Stimulated activated CD8-positive, alpha-beta memory T cell treated with anti-CD3 and anti-CD28 coated beads, Interleukin-15, amount 100 ng/mL, for 24 hours (primary cell): ENCODE results near the gene POLR2B.
A peak's percentile ranks its signal among the peaks of the same experiment; 100 is the strongest.
"Not testable (repeated sequence)": the region's sequence is repeated elsewhere in the genome, so short reads cannot be mapped to it uniquely, and the experiment has no call there.

ENCODE experiments used
- DNase-seq: peaks from one replicate; pipeline ENCODE4 v3.0.0-alpha.2; 2020; ENCODE audit warnings: low read depth

Gene POLR2B

DNA sequence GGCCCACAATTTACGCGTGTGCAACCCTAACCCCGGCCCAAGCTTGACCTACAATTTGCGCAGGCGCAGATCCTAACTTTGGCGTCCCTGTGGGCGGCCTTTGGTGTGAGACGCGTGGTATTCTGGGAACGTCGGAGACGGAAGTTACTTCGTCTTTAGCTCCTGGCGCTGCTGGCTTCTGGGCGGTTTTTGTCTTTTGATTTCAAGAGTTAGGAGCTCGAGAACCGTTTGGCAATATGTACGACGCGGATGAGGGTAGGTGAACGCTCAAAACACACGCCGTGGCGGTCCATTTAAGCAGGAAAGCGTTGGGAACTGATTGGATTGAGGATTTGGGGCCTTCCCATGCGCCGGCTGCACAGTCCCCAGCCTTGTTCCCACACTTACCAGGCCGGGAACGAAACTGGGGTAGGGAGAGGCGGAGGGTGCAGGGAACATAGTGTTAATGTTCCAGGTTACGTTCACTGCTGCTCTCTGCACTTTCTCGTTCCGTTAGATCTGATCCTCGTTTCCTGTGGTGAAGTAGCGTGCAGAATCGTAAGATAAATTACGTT lies at the start of gene POLR2B:
Gene POLR2B (plus strand): TSS at position 147 of the 554 bp plus-strand sequence. CDS start 90 bp downstream, at position 237.
- DNase-seq = peak; percentile 69

DNA sequence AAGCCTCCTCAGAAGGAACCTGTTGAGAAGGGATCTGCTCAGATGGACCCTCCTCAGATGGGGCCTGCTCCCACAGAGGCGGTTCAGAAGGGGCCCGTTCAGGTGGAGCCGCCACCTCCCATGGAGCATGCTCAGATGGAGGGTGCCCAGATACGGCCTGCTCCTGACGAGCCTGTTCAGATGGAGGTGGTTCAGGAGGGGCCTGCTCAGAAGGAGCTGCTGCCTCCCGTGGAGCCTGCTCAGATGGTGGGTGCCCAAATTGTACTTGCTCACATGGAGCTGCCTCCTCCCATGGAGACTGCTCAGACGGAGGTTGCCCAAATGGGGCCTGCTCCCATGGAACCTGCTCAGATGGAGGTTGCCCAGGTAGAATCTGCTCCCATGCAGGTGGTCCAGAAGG lies 48.1 kb upstream of the POLR2B start:
- no peak for DNase-seq

DNA sequence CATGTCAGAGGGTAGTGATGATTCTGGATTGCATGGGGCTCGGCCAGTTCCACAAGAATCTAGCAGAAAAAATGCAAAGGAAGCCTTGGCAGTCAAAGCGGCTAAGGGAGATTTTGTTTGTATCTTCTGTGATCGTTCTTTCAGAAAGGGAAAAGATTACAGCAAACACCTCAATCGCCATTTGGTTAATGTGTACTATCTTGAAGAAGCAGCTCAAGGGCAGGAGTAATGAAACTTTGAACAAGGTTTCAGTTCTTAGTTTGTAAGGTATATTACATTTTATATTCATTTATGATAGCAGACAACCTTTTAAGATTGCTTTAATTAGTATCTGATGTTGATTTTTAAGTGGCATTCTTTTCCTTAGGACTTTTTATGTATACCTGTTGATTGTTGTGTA lies 46.8 kb upstream of the POLR2B start:
- DNase-seq = no peak

DNA sequence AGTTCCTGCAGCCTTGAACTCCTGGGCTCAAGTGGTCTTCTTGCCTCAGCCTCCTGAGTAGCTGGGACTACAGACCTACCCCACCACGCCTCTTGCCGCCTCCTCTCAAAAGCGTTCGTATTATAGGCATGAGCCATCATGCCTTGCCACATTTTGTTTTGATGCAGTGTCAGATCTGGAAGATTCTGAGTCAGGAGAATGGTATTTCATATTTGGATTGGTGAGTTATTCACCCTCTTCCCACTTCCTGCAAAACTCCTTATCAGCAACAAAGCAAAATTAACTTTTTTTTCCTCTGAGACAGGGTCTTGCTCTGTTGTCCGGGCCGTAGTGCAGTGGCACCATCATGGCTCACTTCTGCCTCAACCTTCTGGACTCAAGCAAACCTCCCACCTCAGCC lies 41.4 kb upstream of the POLR2B start:
- no peak for DNase-seq

DNA sequence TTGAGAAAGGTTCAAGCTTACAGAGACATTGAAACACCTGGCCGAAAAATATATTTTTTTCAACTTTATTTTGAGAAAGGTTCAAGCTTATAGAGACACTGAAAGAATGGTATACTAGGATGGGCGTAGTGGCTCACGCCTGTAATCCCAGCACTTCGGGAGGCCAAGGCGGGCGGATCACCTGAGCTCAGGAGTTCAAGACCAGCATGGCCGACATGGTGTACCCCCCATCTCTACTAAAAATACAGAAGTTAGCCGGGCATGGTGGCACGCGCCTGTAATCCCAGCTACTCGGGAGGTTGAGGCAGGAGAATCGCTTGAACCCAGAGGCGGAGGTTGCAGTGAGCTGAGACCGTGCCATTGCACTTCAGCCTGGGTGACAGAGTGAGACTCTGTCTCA lies 38.9 kb upstream of the POLR2B start:
- DNase-seq = not testable (repeated sequence)

DNA sequence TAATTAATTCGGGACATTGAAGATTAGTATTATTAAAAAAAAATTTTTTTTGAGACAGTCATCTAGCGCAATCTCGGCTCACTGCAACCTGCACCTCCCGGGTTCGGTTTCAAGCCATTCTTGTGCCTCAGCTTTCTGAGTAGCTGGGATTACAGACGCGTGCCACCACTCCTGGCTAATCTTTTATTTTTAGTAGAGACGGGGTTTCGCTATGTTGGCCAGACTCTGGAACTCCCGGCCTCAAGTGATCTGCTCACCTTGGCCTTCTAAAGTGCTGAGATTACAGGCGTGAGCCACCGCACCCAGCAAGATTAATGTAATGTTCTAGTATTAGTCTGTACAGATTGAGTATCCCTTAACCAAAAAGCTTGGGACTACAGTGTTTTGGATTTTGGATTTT lies 38.3 kb upstream of the POLR2B start:
- no peak for DNase-seq

DNA sequence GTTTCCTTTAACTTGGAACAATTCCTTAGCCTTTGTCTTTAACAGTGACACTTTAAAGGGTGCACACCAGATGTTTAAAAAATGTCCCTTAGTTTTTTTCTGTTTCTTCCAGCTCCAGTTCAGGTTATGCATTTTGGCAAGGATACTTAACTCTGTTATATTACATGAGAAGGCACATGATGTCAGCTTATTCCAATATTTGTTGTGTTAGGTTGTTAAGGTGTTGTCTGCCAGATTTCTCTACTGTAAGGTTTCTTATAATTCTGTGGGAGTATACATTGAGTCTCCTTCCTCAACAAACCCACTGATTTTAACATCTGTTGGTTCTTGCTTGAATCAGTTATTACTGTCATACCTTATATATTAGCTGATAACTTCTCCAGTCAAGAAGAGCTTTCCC lies 37.7 kb upstream of the POLR2B start:
- no peak for DNase-seq

DNA sequence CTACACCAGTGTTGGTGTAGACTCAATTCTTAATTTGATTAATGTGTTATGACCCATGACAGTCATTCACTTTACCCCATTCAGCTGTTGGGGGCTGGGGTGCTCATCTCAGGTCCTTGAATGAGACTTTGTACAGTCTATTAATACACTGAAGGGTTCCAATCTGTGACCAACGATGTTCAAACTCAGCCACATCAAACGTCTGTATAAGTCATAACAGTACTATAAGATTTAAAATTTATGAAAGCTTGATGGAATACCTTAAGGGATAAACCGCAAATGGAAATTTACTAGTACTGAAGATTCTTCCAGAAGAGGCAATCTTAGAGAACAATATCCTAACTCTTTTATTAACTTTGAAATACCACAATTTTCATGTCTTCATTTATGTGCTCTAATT lies 37.3 kb upstream of the POLR2B start:
- DNase-seq = no peak

DNA sequence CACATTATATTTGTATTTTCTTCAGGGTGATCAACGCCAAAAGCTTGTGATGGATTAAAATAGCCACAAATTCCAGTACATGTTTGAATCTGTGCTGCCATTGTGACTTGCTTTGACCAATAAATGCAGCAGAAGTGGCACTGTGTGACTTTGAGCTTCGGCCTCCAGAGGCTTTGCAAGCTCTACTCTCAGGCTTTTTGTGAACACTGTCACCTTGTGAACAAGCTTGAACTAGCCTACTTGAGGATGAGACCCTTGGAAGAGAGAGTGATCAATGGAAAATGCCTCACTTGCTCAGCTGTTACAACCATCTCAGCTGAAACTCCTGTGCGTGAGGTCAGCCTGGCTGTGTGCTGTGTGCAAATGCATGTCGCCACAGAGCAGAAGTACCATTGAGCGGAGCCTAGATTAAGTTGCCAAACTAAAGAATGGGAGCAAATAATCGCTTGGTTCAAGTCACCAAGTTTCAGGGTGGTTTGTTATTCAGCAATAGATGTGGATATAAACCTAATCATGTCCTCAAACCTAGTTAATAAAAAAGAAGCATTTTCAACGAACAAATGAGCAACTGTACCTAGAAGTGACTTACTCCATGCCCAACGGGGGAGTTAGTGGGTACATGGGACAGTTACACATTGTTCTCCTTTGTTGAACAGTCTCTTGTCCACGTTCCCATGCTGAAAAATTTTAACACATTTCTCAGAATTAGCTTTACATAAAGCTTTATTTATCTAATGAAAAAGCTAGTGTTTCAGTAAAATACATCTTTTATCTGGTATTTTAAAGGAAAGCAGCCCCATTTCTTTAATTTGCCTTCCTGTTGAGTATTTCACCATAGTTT lies 24.8 kb upstream of the POLR2B start:
- DNase-seq = no peak

DNA sequence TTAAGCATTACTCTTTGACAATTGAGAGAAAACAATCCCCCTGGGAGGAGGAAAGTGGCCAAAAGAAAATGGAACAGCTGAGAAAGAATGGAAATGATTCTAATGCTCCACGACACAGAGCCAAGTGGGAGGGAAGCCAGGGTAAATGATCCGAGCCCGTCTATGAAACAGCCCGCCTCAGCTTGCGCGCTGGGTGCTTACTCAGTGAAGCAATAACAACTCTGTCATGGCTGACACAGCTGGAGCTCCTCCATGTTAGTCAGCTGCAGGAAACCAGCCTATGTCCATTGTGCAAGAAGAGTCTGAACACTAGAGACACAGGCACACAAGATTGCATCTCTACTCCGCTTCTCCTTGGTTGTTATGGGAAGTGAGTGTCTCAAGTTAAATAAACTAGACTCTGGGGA lies 20.6 kb upstream of the POLR2B start:
- DNase-seq = no peak

DNA sequence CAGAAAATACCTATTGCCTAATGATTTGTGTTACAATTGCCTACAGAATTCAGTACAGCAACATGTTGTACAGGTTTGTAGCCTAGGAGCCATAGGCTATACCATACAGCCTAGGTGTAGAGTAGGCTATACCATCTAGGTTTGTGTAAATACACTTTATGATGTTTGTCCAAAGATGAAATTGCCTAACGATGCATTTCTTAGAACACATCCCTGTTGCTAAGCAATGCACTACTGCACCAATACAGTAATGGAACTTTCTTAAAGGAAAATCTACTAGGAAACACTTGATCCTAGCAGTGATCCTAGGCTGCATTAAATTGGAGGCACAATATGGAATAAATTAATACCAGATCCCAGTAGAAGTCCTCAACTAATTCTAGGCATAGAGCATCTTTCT lies 19.6 kb upstream of the POLR2B start:
- no peak for DNase-seq

DNA sequence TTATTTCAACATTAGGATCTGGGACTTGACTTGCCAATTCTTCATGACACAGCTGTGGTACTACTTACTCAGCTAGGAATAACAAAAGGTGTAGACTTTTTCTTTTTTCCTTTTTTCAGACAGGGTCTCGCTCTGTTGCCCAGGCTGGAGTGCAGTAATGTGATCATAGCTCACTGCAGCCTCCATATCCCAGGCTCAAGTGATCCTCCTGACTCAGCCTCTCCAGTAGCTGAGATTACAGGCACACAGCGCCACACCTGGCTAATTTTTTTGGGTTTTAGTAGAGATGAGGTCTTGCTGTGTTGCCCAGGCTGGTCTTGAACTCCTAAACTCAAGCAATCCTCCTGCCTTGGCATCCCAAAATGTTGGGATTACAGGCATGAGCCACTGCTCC lies 17.6 kb upstream of the POLR2B start:
- no peak for DNase-seq

DNA sequence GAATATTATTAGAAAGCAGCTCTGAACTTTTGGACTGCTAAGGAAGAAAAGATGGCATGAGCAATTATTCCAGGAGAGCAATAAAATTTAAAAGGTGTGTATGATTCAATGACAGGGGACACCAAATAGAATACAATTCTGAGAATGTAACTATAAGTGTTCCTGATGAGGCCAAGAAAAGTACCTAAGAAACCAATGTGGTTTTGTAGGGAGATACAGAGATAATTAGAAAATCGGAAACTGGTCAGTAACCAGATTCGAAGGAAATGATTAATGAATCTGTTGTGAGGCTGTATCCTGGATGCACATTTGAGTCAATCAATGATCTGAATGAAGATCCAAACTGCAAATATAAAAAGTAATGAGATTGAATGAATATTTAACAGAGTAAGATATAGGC lies 7.3 kb upstream of the POLR2B start:
- no peak for DNase-seq

DNA sequence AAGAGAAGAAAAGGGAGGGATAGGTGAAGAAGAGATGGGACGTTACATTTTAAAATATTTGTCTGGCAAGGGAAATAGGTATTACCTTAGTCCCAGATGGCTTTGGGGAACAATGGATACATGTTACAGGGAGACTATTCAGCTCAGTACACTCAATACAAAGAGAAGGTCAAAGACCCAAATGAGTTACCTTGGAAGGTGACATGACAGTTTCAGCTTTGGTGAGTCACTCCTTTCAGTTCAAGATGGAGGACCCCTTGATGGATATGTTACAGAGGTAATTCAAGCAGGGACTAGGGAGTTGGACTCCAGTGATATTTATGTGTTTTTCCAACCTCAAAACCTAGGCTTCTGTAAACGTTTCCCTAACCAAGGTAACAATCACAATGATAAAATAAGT lies 6.3 kb upstream of the POLR2B start:
- DNase-seq = no peak

DNA sequence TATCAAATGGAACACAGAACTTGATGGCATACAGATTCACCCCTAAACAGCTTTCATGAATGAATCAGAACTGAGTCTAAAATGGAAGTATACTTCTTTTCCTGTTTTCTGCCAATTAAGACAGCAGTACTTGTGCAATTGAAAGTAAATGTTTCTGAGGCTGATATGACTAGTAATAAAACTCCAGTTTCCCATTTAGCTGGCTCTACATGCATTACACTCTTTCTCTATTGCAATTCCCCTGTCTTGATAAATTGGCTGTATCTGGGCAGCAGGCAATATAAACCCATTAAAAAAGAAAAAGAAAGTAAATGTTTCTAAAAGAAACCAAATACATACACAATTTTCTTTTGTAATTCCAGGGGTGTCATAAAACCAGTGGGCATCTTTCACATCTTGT lies 5.9 kb upstream of the POLR2B start:
- DNase-seq = no peak

DNA sequence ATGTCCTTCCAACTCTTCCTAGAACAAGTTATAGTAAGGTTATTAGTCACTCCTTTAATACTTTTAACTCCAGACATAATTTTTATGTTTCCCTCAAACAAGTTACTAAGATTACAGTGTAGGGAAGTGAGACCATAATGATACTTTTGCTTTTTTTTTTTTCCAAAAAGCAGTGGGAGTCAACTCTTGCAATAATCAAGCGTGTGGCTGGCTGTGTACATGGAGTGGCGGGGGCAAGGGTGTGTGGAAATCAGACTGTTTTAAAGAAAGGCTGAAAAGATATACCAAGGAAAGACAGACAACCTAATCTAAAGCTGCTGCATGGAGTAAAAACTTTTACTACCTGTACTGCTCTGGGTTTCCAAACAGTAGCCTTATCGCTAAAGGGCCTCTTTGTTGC lies 5.4 kb upstream of the POLR2B start:
- no peak for DNase-seq

DNA sequence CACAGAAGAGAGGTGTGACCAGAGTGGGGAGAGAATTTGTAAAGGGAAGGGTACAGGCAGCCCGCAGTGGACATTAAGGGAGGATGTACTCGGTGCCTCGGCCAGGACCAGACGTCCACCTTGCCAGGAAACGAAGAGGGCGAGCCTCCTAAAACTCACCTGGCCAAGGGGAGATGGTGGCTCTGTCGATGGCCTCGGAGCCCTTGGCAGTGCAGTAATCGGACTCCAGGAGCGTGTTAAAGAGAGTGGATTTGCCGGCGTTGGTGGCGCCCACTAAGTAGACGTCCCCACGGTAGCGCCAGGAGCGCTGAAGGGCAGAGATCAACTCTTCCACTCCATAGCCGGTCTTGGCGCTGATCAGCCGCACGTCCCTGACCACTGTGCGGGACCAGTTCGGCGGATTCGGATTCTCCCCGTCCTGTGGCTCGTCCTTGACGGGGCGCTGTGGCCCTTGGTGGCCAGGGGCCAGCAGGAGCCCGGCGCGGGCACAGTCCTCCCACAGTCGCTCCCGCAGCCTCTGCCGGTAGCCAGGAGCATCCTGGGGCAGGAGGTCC lies 2.3 kb upstream of the POLR2B start:
- DNase-seq = no peak

DNA sequence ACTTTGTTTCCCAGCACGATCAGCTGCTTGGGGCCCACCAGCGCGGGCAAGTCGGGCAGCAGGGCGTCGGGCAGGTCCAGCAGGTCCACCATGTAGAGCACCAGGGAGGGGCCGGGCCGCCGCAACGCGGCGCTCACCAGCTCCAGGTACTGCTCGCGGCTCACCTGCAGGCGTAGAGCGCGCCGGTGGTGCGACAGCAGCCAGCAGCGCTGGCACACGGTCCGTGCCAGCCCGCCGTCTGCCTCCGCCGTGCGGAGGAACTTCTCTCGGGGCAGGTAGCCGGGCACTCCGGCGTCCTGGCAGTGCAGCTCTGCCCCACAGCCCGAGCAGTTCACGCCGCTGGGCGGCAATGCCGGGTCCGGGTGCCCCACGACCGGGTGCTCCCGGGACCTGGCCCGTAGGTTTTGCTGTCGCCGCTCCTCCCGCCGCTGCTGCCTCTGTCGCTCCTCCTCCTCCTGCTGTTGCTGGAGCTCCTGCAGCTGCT lies 1.8 kb upstream of the POLR2B start:
- DNase-seq = peak; percentile 18

DNA sequence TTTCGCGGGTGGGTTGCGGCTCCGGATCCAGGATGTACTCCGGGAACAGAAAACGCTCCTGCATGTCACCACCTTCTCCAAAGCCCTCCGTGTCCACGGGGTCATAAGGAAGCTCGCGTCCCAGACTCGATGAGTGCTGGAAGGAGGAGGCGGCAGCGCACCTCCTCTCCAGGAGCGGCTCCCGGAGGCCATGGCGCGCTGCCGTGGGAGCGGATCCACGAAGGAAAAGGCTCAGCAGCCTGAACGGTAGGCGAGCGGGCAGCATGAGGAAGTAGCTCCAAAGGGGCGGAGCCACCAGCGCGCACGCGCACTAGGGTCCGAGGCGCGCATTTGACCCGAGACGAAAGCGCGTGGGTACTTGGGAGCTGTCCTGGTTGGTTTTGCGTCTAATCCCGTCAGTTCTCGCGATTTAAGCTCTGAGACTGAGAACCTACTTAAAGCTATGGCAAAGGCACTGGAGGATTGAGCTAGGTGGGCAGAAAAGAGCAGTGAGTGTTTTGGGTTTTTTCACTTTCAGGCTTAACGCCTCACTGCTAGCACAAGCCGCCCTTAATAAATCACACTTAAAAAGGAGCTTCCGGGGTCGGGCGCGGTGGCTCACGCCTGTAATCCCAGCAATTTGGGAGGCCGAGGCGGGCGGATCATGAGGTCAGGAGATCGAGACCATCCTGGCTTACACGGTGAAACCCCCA lies 1.2 kb upstream of the POLR2B start, which contains the start of gene NOA1:
Gene NOA1 (minus strand): TSS at position 286 of the 692 bp plus-strand sequence. CDS start 21 bp downstream, at position 265.
- DNase-seq = peak; percentile 95

DNA sequence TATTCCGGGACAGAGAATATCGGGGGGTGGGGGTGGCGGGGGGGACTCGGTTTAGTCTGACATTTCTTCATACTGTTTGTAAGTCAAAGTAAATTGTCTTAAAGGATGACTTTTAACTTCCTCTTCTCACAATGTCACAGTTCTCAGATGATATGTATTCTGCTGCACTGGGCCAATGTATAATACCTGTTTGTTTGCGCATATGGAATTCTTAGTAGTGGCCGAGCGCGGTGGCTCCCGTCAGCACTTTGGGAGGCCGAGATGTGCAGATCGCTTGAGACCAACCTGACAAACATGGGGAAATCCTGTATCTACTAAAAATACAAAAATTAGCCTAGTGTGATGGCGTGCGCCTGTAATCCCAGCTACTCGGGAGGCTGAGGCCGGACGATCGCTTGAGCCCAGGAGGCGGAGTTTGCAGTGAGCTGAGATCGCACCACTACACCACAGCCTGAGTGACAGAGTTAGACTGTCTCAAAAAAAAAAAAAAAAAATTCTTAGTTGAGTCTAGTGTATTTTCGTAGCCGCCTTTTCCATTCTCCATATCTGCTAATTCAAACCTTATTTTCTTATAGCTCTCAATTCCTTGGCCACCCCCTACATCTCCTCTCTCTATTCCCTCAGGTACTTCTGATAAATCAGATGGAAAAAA lies 851 bp downstream of the POLR2B start:
- DNase-seq = no peak

DNA sequence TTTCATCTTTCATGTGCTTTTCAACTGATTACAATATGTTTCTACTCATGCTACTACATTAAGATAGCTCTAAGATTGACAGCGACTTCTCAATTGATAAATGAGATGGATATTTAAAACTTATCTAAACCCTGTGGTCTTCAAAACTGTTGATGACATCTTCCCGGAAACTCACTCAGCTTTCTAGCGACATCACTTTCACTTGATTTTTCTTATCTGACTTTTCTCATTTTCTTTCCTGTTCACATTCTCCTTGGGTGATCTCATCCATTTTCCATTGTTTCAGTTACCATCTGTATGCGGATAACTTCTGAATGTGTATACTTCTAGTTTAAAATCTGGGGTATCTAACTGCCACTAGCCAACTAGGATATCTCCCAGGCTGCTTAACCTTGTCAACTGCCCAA lies 3.1 kb downstream of the POLR2B start:
- no peak for DNase-seq

DNA sequence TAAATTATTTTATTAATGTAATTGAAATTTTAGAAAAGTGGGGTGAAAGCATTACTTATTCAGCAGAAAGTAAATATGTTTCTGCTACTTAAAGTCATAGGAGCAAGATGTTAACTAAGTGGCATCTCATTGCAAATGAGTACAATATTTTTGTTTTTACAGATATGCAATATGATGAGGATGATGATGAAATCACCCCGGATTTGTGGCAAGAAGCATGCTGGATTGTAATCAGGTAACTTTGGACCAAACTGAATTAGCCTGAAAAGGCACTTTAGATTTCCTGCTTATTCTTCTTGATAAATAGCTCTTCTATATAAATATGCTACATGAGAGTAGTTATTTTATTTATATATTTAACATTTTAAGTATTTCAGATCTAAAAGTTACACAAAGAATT lies 7.5 kb downstream of the POLR2B start:
- DNase-seq = no peak
